Activated naive CD8-positive, alpha-beta T cell treated with anti-CD3 and anti-CD28 coated beads, Interleukin-2, amount 10 ng/mL, durations not matched to agents 7 days and 5 days (primary cell): ENCODE results near the gene SLC4A8. TPM values are rescaled to one million over a fixed set of nuclear protein-coding genes. Genes with fewer than 3 reads are reported as not detected.
"Not testable (repeated sequence)": the region's sequence is repeated elsewhere in the genome, so short reads cannot be mapped to it uniquely, and the experiment has no call there.

Experiments used
- ATAC-seq: fragments of 150-1000 bp; cut with Tn5 transposase; one replicate; pipeline ENCODE4 v1.10.0; 2021; ENCODE audit warnings: low read depth, moderate library complexity
- POLR2A ChIA-PET: fragments of 350-600 bp; sonication (Branson Sonifier 250); formaldehyde crosslinking; loops from one replicate; lab custom pipeline; 2021; ENCODE audit warnings: antibody characterized with exemption; lab: Charles Lee
- DNase-seq: peaks from one replicate; pipeline ENCODE4 v3.0.0; 2021
- H3K27ac Mint-ChIP-seq: one replicate; pipeline ENCODE4 v1.8.0; 2022; ENCODE audit warnings: mild to moderate bottlenecking, mixed read lengths
- H3K27me3 Mint-ChIP-seq: one replicate; pipeline ENCODE4 v1.8.0; 2022; ENCODE audit warnings: mild to moderate bottlenecking, moderate library complexity, mixed read lengths
- H3K36me3 Mint-ChIP-seq: one replicate; pipeline ENCODE4 v1.8.0; 2021; ENCODE audit warnings: mild to moderate bottlenecking, mixed read lengths
- H3K4me1 Mint-ChIP-seq: one replicate; pipeline ENCODE4 v1.8.0; 2021; ENCODE audit warnings: mixed read lengths
- H3K4me3 Mint-ChIP-seq: one replicate; pipeline ENCODE4 v1.8.0; 2022; ENCODE audit warnings: mild to moderate bottlenecking, moderate library complexity, mixed read lengths
- H3K9me3 Mint-ChIP-seq: one replicate; pipeline ENCODE4 v1.8.0; 2021; ENCODE audit warnings: mixed read lengths
- total RNA-seq, 2 experiments: library from RNA; stranded (reverse); gene quantifications; one replicate each; pipeline ENCODE4 v1.2.3, GENCODE V29; 2021

The SLC4A8 gene
- total RNA-seq, 2 experiments from 2014 or later, result 6.1 TPM

- Mint-ChIP-seq H3K27me3 (peaks cover 7% of the 10 kb centered on the region), H3K27ac (no peak overlapping the region), H3K9me3 (no peaks in the 10 kb centered on the region), H3K4me1 (peaks cover 13% of the 10 kb centered on the region), H3K36me3 (peaks cover 9% of the 10 kb centered on the region), H3K4me3 (no peak overlapping the region)
- POLR2A ChIA-PET, result no interaction called here
- DNase-seq (no peak), ATAC-seq (no peak)
Measured at GRCh38 chr12:51449580-51450246, 25.1 kb downstream of the SLC4A8 start.

GRCh38 chr12:51450333-51450732, 25.7 kb downstream of the SLC4A8 start:
- POLR2A ChIA-PET, result no interaction called here
- DNase-seq, result no peak
- H3K27ac Mint-ChIP-seq, result no peak overlapping the region
- peaks cover 10% of the 10 kb centered on the region for H3K36me3 Mint-ChIP-seq
- peaks cover 13% of the 10 kb centered on the region for H3K4me1 Mint-ChIP-seq
- no peak for ATAC-seq
- H3K9me3 Mint-ChIP-seq, result no peaks in the 10 kb centered on the region
- no peak overlapping the region for H3K4me3 Mint-ChIP-seq
- peaks cover 7% of the 10 kb centered on the region for H3K27me3 Mint-ChIP-seq

- POLR2A ChIA-PET, result no interaction called here
- ATAC-seq, result no peak
- Mint-ChIP-seq H3K27ac (no peak overlapping the region), H3K4me3 (no peak overlapping the region), H3K4me1 (peaks cover 13% of the 10 kb centered on the region), H3K27me3 (peaks cover 7% of the 10 kb centered on the region), H3K9me3 (no peaks in the 10 kb centered on the region), H3K36me3 (peaks cover 11% of the 10 kb centered on the region)
- DNase-seq, result no peak
Measured at GRCh38 chr12:51450806-51451205, 26.2 kb downstream of the SLC4A8 start.

- ATAC-seq, H3K4me1 Mint-ChIP-seq, H3K27ac Mint-ChIP-seq, POLR2A ChIA-PET, H3K9me3 Mint-ChIP-seq, H3K27me3 Mint-ChIP-seq, H3K4me3 Mint-ChIP-seq, DNase-seq: not testable (repeated sequence)
- peaks cover 11% of the 10 kb centered on the region for H3K36me3 Mint-ChIP-seq
Measured at GRCh38 chr12:51454016-51454415, 29.4 kb downstream of the SLC4A8 start.

GRCh38 chr12:51455050-51455449, 30.4 kb downstream of the SLC4A8 start:
- POLR2A ChIA-PET, H3K4me1 Mint-ChIP-seq, H3K9me3 Mint-ChIP-seq, H3K27me3 Mint-ChIP-seq, H3K4me3 Mint-ChIP-seq, ATAC-seq, H3K27ac Mint-ChIP-seq, DNase-seq: not testable (repeated sequence)
- H3K36me3 Mint-ChIP-seq, result peaks cover 14% of the 10 kb centered on the region

- Mint-ChIP-seq H3K4me1 (no peaks in the 10 kb centered on the region), H3K36me3 (peaks cover 19% of the 10 kb centered on the region), H3K27me3 (no peaks in the 10 kb centered on the region), H3K27ac (no peak overlapping the region), H3K9me3 (no peaks in the 10 kb centered on the region), H3K4me3 (no peak overlapping the region)
- POLR2A ChIA-PET, result no interaction called here
- ATAC-seq (no peak), DNase-seq (no peak)
Measured at GRCh38 chr12:51458635-51459034, 34.0 kb downstream of the SLC4A8 start.

- no peak for ATAC-seq
- POLR2A ChIA-PET, result no interaction called here
- H3K4me3 Mint-ChIP-seq, result no peak overlapping the region
- peaks cover 22% of the 10 kb centered on the region for H3K36me3 Mint-ChIP-seq
- H3K27me3 Mint-ChIP-seq, result no peaks in the 10 kb centered on the region
- no peaks in the 10 kb centered on the region for H3K4me1 Mint-ChIP-seq
- no peaks in the 10 kb centered on the region for H3K9me3 Mint-ChIP-seq
- H3K27ac Mint-ChIP-seq, result no peak overlapping the region
- DNase-seq, result no peak
Measured at GRCh38 chr12:51460519-51460918, 35.9 kb downstream of the SLC4A8 start.

GRCh38 chr12:51465491-51465890, 40.9 kb downstream of the SLC4A8 start:
- ATAC-seq (no peak), DNase-seq (no peak)
- no peaks in the 10 kb centered on the region for H3K27me3 Mint-ChIP-seq
- H3K4me3 Mint-ChIP-seq, result no peak overlapping the region
- H3K4me1 Mint-ChIP-seq, result no peaks in the 10 kb centered on the region
- no peaks in the 10 kb centered on the region for H3K9me3 Mint-ChIP-seq
- POLR2A ChIA-PET, result no interaction called here
- peaks cover 17% of the 10 kb centered on the region for H3K36me3 Mint-ChIP-seq
- no peak overlapping the region for H3K27ac Mint-ChIP-seq

- Mint-ChIP-seq H3K4me1 (no peaks in the 10 kb centered on the region), H3K27me3 (no peaks in the 10 kb centered on the region), H3K4me3 (no peak overlapping the region), H3K27ac (no peak overlapping the region), H3K36me3 (peaks cover 16% of the 10 kb centered on the region), H3K9me3 (no peaks in the 10 kb centered on the region)
- ATAC-seq (no peak), DNase-seq (no peak)
- POLR2A ChIA-PET, result no interaction called here
Measured at GRCh38 chr12:51470116-51470515, 45.5 kb downstream of the SLC4A8 start.

- Mint-ChIP-seq H3K4me1 (no peaks in the 10 kb centered on the region), H3K27me3 (no peaks in the 10 kb centered on the region), H3K4me3 (no peak overlapping the region), H3K36me3 (peaks cover 17% of the 10 kb centered on the region), H3K9me3 (no peaks in the 10 kb centered on the region), H3K27ac (no peak overlapping the region)
- DNase-seq (no peak), ATAC-seq (no peak)
- POLR2A ChIA-PET, result no interaction called here
Measured at GRCh38 chr12:51471111-51471864, 46.7 kb downstream of the SLC4A8 start.

- DNase-seq, result no peak
- Mint-ChIP-seq H3K4me1 (no peaks in the 10 kb centered on the region), H3K27ac (no peak overlapping the region), H3K9me3 (no peaks in the 10 kb centered on the region), H3K36me3 (peaks cover 17% of the 10 kb centered on the region), H3K27me3 (no peaks in the 10 kb centered on the region), H3K4me3 (no peak overlapping the region)
- POLR2A ChIA-PET, result no interaction called here
- ATAC-seq, result no peak
Measured at GRCh38 chr12:51472984-51473383, 48.4 kb downstream of the SLC4A8 start.

- no peak for ATAC-seq
- Mint-ChIP-seq H3K27ac (no peak overlapping the region), H3K9me3 (no peaks in the 10 kb centered on the region)
Measured at GRCh38 chr12:51473947-51474346, 49.3 kb downstream of the SLC4A8 start.

GRCh38 chr12:51475543-51475942, 50.9 kb downstream of the SLC4A8 start:
- no peak overlapping the region for H3K27ac Mint-ChIP-seq
- ATAC-seq, result no peak
- peaks cover 14% of the 10 kb centered on the region for H3K36me3 Mint-ChIP-seq
- H3K4me1 Mint-ChIP-seq, result peaks cover 3% of the 10 kb centered on the region
- no peaks in the 10 kb centered on the region for H3K27me3 Mint-ChIP-seq
- H3K4me3 Mint-ChIP-seq, result no peak overlapping the region
- H3K9me3 Mint-ChIP-seq, result no peaks in the 10 kb centered on the region
- POLR2A ChIA-PET, result no interaction called here
- no peak for DNase-seq

More at GRCh38 chr12:51473947-51474346, 49.3 kb downstream of the SLC4A8 start:
- Mint-ChIP-seq H3K36me3 (peaks cover 14% of the 10 kb centered on the region), H3K4me1 (no peaks in the 10 kb centered on the region), H3K27me3 (no peaks in the 10 kb centered on the region), H3K4me3 (no peak overlapping the region)
- POLR2A ChIA-PET, result no interaction called here
- DNase-seq, result no peak

- H3K4me1 Mint-ChIP-seq, result peaks cover 32% of the 10 kb centered on the region
- H3K4me3 Mint-ChIP-seq, result no peak overlapping the region
- DNase-seq (no peak), ATAC-seq (no peak)
- no peaks in the 10 kb centered on the region for H3K9me3 Mint-ChIP-seq
- POLR2A ChIA-PET, result no interaction called here
- H3K27ac Mint-ChIP-seq, result no peak overlapping the region
- peaks cover 3% of the 10 kb centered on the region for H3K36me3 Mint-ChIP-seq
- no peaks in the 10 kb centered on the region for H3K27me3 Mint-ChIP-seq
Measured at GRCh38 chr12:51480978-51481377, 56.3 kb downstream of the SLC4A8 start.
